Neural progenitor cell (in vitro differentiated cells): ENCODE measurements around the gene NUP88. TPM values are rescaled to one million over a fixed set of nuclear protein-coding genes. Genes with fewer than 3 reads are reported as not detected.

Experiments
- DNase-seq: peaks from one replicate; pipeline ENCODE4 v3.0.0-alpha.2; 2016; ENCODE audit warnings: low spot score
- H2AFZ ChIP-seq: fragments of 200-600 bp; sonication (generic); replicated peaks from 2 replicates; pipeline ENCODE4 v1.6.1; 2016; ENCODE audit warnings: antibody characterized with exemption
- H3F3A ChIP-seq: fragments of 200-600 bp; sonication (generic); 2 replicates; pipeline ENCODE4 v1.6.1; 2016; ENCODE audit warnings: antibody characterized with exemption, low read depth
- H3K27ac ChIP-seq: fragments of 200-600 bp; sonication (generic); 2 replicates; pipeline ENCODE4 v1.5.1; 2016; ENCODE audit warnings: mild to moderate bottlenecking
- H3K27me3 ChIP-seq: fragments of 200-600 bp; sonication (generic); 2 replicates; pipeline ENCODE4 v1.6.1; 2016; ENCODE audit warnings: mild to moderate bottlenecking, moderate library complexity
- H3K36me3 ChIP-seq: fragments of 200-600 bp; sonication (generic); 2 replicates; pipeline ENCODE4 v1.5.1; 2016
- H3K4me1 ChIP-seq: fragments of 200-600 bp; sonication (generic); 2 replicates; pipeline ENCODE4 v1.6.1; 2016; ENCODE audit warnings: mixed run types
- H3K4me2 ChIP-seq: fragments of 200-600 bp; sonication (generic); 2 replicates; pipeline ENCODE4 v1.6.1; 2016
- H3K4me3 ChIP-seq: fragments of 200-600 bp; sonication (generic); 2 replicates; pipeline ENCODE4 v1.5.1; 2016
- H3K79me2 ChIP-seq: fragments of 200-600 bp; sonication (generic); 2 replicates; pipeline ENCODE4 v1.6.1; 2016; ENCODE audit warnings: low read depth
- H3K9ac ChIP-seq: fragments of 200-600 bp; sonication (generic); 2 replicates; pipeline ENCODE4 v1.6.1; 2016
- H3K9me3 ChIP-seq: fragments of 200-600 bp; sonication (generic); 2 replicates; pipeline ENCODE4 v1.5.1; 2016; ENCODE audit warnings: low read depth
- H4K20me1 ChIP-seq: fragments of 200-600 bp; sonication (generic); 2 replicates; pipeline ENCODE4 v1.6.1; 2016; ENCODE audit warnings: low read depth
- H3K27ac Mint-ChIP-seq: 3 replicates; pipeline ENCODE4 v1.8.0; 2021; ENCODE audit warnings: mixed read lengths
- H3K27me3 Mint-ChIP-seq: 2 replicates; pipeline ENCODE4 v1.8.0; 2022; ENCODE audit warnings: low read depth, mild to moderate bottlenecking, inconsistent platforms, moderate library complexity, mixed read lengths; ENCODE audit not compliant: insufficient read depth
- H3K36me3 Mint-ChIP-seq: 3 replicates; pipeline ENCODE4 v1.8.0; 2021; ENCODE audit warnings: mixed read lengths
- H3K4me1 Mint-ChIP-seq: 3 replicates; pipeline ENCODE4 v1.8.0; 2021; ENCODE audit warnings: mixed read lengths
- H3K4me3 Mint-ChIP-seq: 3 replicates; pipeline ENCODE4 v1.8.0; 2021; ENCODE audit warnings: mild to moderate bottlenecking, moderate library complexity, mixed read lengths
- H3K9me3 Mint-ChIP-seq: 3 replicates; pipeline ENCODE4 v1.8.0; 2020; ENCODE audit warnings: mixed read lengths
- CTCF ChIP-seq: fragments of 200-600 bp; sonication (generic); IDR thresholded peaks from 2 replicates; pipeline ENCODE4 v1.5.1; 2017; ENCODE audit warnings: antibody characterized with exemption, mild to moderate bottlenecking
- EZH2 ChIP-seq: fragments of 200-600 bp; sonication (generic); IDR thresholded peaks from 2 replicates; pipeline ENCODE4 v1.6.1; 2017; ENCODE audit warnings: antibody characterized with exemption, mild to moderate bottlenecking, moderate library complexity
- EZH2phosphoT487 ChIP-seq: fragments of 200-600 bp; sonication (generic); IDR thresholded peaks from 2 replicates; pipeline ENCODE4 v1.6.1; 2017; ENCODE audit warnings: antibody characterized with exemption
- total RNA-seq: library from RNA; depleted of rRNA; stranded (reverse); fragments of >200 nt; gene quantifications from 2 replicates; pipeline ENCODE4 v1.2.3, GENCODE V29; 2015; ENCODE audit warnings: low replicate concordance

The NUP88 gene
- total RNA-seq, 1 donor from 2014 or later = 135 TPM

GRCh38 chr17:5365831-5366230, 53.6 kb downstream of the NUP88 start:
- Mint-ChIP-seq H3K4me1 (no peaks in the 10 kb centered on the region), H3K36me3 (peaks cover 28% of the 10 kb centered on the region), H3K27me3 (no peaks in the 10 kb centered on the region), H3K9me3 (no peaks in the 10 kb centered on the region), H3K27ac (no peak overlapping the region), H3K4me3 (no peak overlapping the region)
- H3K27me3 ChIP-seq = no peaks in the 10 kb centered on the region
- H3K36me3 ChIP-seq = peaks cover 6% of the 10 kb centered on the region
- no peak overlapping the region for H3K27ac ChIP-seq
- H3K9me3 ChIP-seq = no peaks in the 10 kb centered on the region
- no peaks in the 10 kb centered on the region for H4K20me1 ChIP-seq
- no peak for DNase-seq
- H2AFZ ChIP-seq = no peak overlapping the region
- H3K9ac ChIP-seq = no peak overlapping the region
- H3F3A ChIP-seq = no peaks in the 10 kb centered on the region
- H3K4me2 ChIP-seq = no peak overlapping the region
- no peak overlapping the region for H3K4me3 ChIP-seq
- no peak for TF ChIP-seq EZH2phosphoT487
- TF ChIP-seq CTCF = no peak
- no peak for TF ChIP-seq EZH2
- no peaks in the 10 kb centered on the region for H3K4me1 ChIP-seq
- H3K79me2 ChIP-seq = no peaks in the 10 kb centered on the region

GRCh38 chr17:5364696-5365095, 54.8 kb downstream of the NUP88 start:
- H3K4me3 Mint-ChIP-seq = no peak overlapping the region
- H4K20me1 ChIP-seq = no peaks in the 10 kb centered on the region
- H3K79me2 ChIP-seq = no peaks in the 10 kb centered on the region
- H2AFZ ChIP-seq = no peak overlapping the region
- no peak overlapping the region for H3K9ac ChIP-seq
- no peaks in the 10 kb centered on the region for H3K9me3 ChIP-seq
- no peak for DNase-seq
- H3K36me3 Mint-ChIP-seq = peaks cover 24% of the 10 kb centered on the region
- peaks cover 2% of the 10 kb centered on the region for H3F3A ChIP-seq
- no peaks in the 10 kb centered on the region for H3K4me1 ChIP-seq
- no peaks in the 10 kb centered on the region for H3K4me1 Mint-ChIP-seq
- no peak for TF ChIP-seq CTCF
- TF ChIP-seq EZH2 = no peak
- no peak for TF ChIP-seq EZH2phosphoT487
- peaks cover 10% of the 10 kb centered on the region for H3K36me3 ChIP-seq
- no peak overlapping the region for H3K4me2 ChIP-seq
- no peak overlapping the region for H3K4me3 ChIP-seq
- H3K27ac ChIP-seq = no peak overlapping the region
- no peak overlapping the region for H3K27ac Mint-ChIP-seq
- H3K27me3 Mint-ChIP-seq = no peaks in the 10 kb centered on the region
- H3K27me3 ChIP-seq = no peaks in the 10 kb centered on the region
- no peaks in the 10 kb centered on the region for H3K9me3 Mint-ChIP-seq

- H3K79me2 ChIP-seq = no peaks in the 10 kb centered on the region
- no peak overlapping the region for H3K27ac Mint-ChIP-seq
These were observed 55.3 kb downstream of the NUP88 start for GRCh38 chr17:5364156-5364555.

More at GRCh38 chr17:5364156-5364555, 55.3 kb downstream of the NUP88 start:
- no peaks in the 10 kb centered on the region for H4K20me1 ChIP-seq
- no peak overlapping the region for H3K4me2 ChIP-seq
- no peaks in the 10 kb centered on the region for H3K4me1 Mint-ChIP-seq
- no peak for DNase-seq
- H2AFZ ChIP-seq = no peak overlapping the region
- H3K36me3 Mint-ChIP-seq = peaks cover 27% of the 10 kb centered on the region
- H3K27ac ChIP-seq = no peak overlapping the region
- TF ChIP-seq EZH2phosphoT487 (no peak), CTCF (no peak), EZH2 (no peak)
- no peaks in the 10 kb centered on the region for H3K9me3 Mint-ChIP-seq
- H3K9ac ChIP-seq = no peak overlapping the region
- H3K4me3 ChIP-seq = no peak overlapping the region
- H3K27me3 Mint-ChIP-seq = no peaks in the 10 kb centered on the region
- peaks cover 2% of the 10 kb centered on the region for H3F3A ChIP-seq
- no peaks in the 10 kb centered on the region for H3K9me3 ChIP-seq
- H3K4me1 ChIP-seq = no peaks in the 10 kb centered on the region
- H3K27me3 ChIP-seq = no peaks in the 10 kb centered on the region
- no peak overlapping the region for H3K4me3 Mint-ChIP-seq
- H3K36me3 ChIP-seq = peaks cover 15% of the 10 kb centered on the region
